Measurements from ENCODE around the gene JMY. TPM values are rescaled to one million over a fixed set of nuclear protein-coding genes. Genes with fewer than 3 reads are reported as not detected.

JMY gene
- total RNA-seq, 2 donors from 2014 or later = 15.4 to 22.8 TPM

DNA sequence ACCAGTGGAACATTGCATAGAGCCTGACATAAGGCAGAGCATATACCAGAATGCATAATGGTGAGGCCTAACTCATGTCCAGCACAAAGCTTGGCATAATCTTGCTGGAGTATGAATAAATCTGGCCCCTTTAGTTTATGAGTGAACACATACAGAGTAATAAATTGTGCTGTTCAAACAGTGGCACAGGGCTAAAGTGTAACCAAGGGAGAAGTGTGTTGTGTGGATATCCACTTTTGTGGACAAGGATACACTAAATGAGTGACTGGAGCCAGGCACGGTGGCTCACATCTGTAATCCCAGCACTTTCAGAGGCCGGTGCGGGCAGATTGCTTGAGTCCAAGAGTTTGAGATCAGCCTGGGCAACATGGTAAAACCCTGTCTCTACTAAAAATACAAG lies 29.4 kb upstream of the JMY start:
- no peaks in the 10 kb centered on the region for H3K27me3 ChIP-seq (replicated peaks; ENCODE audit: insufficient read depth)

DNA sequence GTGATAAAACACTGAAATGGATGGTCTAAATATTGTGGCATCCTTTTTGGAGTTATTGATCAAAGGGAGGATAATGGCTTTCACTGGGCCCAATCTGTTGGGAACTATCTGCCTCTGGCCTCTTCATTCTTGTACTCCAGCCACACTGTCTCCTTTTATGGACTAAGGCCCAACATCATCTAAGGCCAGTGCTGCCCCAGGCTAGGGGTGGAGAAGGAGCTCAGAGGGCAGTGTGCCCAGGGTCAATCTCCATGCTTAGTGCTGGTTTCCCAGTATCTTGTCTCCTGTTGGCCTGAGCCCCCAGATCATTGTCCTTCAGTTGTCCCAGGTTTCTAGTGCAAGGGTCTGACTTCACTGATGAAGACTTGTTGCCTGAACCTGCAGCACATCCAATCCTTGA lies 26.4 kb upstream of the JMY start:
- Histone ChIP-seq H3K36me3 (no peaks in the 10 kb centered on the region), H3K9me3 (no peaks in the 10 kb centered on the region), H3K4me3 (no peak overlapping the region), H3K4me1 (ENCODE audit: control insufficient read depth in 1 of 2, low read depth in 2 of 2) (no peaks in the 10 kb centered on the region), H3K27me3 (replicated peaks; ENCODE audit: insufficient read depth) (no peaks in the 10 kb centered on the region), H3K27ac (no peak overlapping the region)
- ATAC-seq (ENCODE audit: insufficient number of reproducible peaks, low FRiP score, low read depth) = no peak
- no peak for DNase-seq (ENCODE audit: low spot score)
- TF ChIP-seq, protein P1, sequence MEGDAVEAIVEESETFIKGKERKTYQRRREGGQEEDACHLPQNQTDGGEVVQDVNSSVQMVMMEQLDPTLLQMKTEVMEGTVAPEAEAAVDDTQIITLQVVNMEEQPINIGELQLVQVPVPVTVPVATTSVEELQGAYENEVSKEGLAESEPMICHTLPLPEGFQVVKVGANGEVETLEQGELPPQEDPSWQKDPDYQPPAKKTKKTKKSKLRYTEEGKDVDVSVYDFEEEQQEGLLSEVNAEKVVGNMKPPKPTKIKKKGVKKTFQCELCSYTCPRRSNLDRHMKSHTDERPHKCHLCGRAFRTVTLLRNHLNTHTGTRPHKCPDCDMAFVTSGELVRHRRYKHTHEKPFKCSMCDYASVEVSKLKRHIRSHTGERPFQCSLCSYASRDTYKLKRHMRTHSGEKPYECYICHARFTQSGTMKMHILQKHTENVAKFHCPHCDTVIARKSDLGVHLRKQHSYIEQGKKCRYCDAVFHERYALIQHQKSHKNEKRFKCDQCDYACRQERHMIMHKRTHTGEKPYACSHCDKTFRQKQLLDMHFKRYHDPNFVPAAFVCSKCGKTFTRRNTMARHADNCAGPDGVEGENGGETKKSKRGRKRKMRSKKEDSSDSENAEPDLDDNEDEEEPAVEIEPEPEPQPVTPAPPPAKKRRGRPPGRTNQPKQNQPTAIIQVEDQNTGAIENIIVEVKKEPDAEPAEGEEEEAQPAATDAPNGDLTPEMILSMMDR (IDR thresholded peaks at IDR 0.05) = no peak

More for the DNA sequence above, 29.4 kb upstream of the JMY start:
- H3K27ac ChIP-seq = no peak overlapping the region
- no peak overlapping the region for H3K4me3 ChIP-seq
- ATAC-seq (ENCODE audit: insufficient number of reproducible peaks, low FRiP score, low read depth) = no peak
- no peak for DNase-seq (ENCODE audit: low spot score)
- TF ChIP-seq, protein P1 (IDR thresholded peaks at IDR 0.05) = no peak
- H3K9me3 ChIP-seq = no peaks in the 10 kb centered on the region
- no peaks in the 10 kb centered on the region for H3K36me3 ChIP-seq
- no peaks in the 10 kb centered on the region for H3K4me1 ChIP-seq (ENCODE audit: control insufficient read depth in 1 of 2, low read depth in 2 of 2)

DNA sequence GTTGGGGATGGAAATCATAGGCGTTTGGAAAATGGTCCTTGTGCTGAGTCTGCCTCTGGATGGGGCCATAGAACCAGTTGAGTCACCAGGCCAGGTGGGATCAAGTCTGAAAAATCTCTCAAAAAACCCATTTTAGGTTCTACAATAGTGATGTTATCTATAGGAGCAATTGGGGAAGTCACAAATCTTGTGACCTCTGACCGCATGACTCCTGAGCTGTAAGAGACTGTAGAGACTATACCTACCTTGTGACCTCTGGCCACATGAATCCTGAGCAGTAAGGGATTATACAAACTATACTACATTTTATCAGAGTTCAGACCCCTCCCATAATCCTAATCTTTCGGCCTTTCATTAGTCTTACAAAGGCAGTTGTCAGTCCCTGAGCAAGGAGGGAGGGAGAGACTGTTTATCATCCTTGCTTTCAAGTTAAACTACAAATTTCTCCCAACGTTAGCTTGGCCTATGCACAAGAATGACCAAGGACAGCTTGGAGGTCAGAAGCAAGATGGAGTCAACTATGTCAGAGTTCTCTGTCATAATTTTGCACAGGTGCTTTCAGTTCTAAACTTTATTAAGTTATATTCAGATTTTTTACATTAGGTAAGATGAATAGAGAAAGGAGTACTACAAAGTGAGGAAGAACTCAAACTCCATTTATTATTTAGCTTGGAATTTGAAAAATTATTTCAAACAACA lies 11.5 kb upstream of the JMY start:
- no peak overlapping the region for H3K4me3 ChIP-seq
- no peaks in the 10 kb centered on the region for H3K36me3 ChIP-seq
- H3K27me3 ChIP-seq (replicated peaks; ENCODE audit: insufficient read depth) = no peaks in the 10 kb centered on the region
- no peaks in the 10 kb centered on the region for H3K4me1 ChIP-seq (ENCODE audit: control insufficient read depth in 1 of 2, low read depth in 2 of 2)
- no peak overlapping the region for H3K27ac ChIP-seq
- no peaks in the 10 kb centered on the region for H3K9me3 ChIP-seq
- TF ChIP-seq, protein P1 (IDR thresholded peaks at IDR 0.05) = no peak
- ATAC-seq (ENCODE audit: insufficient number of reproducible peaks, low FRiP score, low read depth) (no peak), DNase-seq (ENCODE audit: low spot score) (no peak)

DNA sequence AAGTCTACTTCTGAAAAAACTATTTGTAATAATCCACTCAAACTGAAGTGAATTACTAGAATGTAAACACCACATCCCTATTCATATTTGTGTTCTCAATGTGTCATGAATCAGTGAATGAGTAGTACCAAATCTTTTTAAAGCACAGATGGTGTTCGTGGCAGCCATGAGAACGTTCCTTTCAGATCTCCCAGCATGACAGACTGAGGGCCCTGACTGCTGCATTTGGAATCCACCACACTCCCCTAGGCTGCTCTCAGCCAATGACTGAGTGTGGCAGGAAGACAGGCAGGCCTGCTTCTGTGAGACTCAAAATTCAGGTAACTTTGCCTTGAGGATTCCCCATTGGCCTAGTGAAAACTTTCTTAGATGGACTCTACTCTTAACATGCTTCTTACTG lies 10.9 kb upstream of the JMY start:
- TF ChIP-seq, protein P1 (IDR thresholded peaks at IDR 0.05) = no peak
- ATAC-seq (ENCODE audit: insufficient number of reproducible peaks, low FRiP score, low read depth) = no peak
- no peaks in the 10 kb centered on the region for H3K27me3 ChIP-seq (replicated peaks; ENCODE audit: insufficient read depth)
- H3K27ac ChIP-seq = no peak overlapping the region
- no peaks in the 10 kb centered on the region for H3K9me3 ChIP-seq
- H3K4me3 ChIP-seq = no peak overlapping the region
- DNase-seq (ENCODE audit: low spot score) = no peak
- no peaks in the 10 kb centered on the region for H3K36me3 ChIP-seq
- no peaks in the 10 kb centered on the region for H3K4me1 ChIP-seq (ENCODE audit: control insufficient read depth in 1 of 2, low read depth in 2 of 2)

DNA sequence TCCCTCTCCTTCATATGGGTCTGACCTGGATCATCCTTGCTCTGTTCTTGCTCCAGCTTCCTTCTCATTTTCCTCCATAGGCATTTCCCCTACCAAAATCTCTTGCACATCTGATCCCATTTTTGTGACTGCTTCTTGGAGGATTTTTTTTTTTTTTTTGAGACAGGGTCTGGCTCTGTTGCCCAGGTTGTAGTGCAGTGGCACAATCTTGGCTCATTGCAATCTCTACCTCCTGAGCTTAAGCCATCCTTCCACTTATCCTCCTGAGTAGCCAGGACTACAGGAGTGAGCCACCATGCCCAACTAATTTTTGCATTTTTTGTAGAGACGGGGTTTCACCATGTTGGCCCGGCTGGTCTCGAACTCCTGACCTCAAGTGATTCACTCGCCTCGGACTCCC lies 10.5 kb upstream of the JMY start:
- ATAC-seq (ENCODE audit: insufficient number of reproducible peaks, low FRiP score, low read depth) = no peak

More for the DNA sequence above, 10.5 kb upstream of the JMY start:
- no peak overlapping the region for H3K27ac ChIP-seq
- no peaks in the 10 kb centered on the region for H3K4me1 ChIP-seq (ENCODE audit: control insufficient read depth in 1 of 2, low read depth in 2 of 2)
- DNase-seq (ENCODE audit: low spot score) = no peak
- H3K4me3 ChIP-seq = no peak overlapping the region
- no peaks in the 10 kb centered on the region for H3K27me3 ChIP-seq (replicated peaks; ENCODE audit: insufficient read depth)
- H3K9me3 ChIP-seq = no peaks in the 10 kb centered on the region
- no peaks in the 10 kb centered on the region for H3K36me3 ChIP-seq
- TF ChIP-seq, protein P1 (IDR thresholded peaks at IDR 0.05) = no peak

All from thoracic aorta (tissue), 2 donors.